Activated gamma-delta T cell treated with Interleukin-2 at 50 U/mL for 16 hours (primary cell): ENCODE measurements around the gene BICRAL.
"Not testable (repeated sequence)": the region's sequence is repeated elsewhere in the genome, so short reads cannot be mapped to it uniquely, and the experiment has no call there.

Experiments
- DNase-seq: peaks from one replicate; pipeline ENCODE4 v3.0.0-alpha.2; 2020

BICRAL gene

DNA sequence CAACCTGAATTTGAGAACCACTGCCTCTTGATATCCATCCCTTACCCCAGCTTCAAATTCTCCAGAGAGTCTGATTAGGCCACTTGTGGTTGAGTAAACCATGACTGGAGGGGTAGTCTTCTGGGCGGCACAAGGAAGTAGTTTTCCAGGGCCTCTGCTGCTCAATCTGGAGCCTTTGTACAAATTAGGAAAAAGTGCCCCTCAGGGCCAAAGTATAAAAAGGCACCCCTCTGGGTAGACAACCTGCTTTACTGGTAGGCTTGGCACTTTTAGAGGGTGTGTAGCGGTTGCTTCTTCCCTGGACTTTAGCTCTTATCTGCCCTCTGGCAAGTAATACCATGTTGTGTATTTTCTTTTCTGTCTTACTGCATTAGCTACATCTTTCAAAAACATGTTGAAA, 64.7 kb downstream of the BICRAL start:
- DNase-seq = no peak

GRCh38 chr6:42848700-42849099, 66.8 kb downstream of the BICRAL start:
- no peak for DNase-seq

DNA sequence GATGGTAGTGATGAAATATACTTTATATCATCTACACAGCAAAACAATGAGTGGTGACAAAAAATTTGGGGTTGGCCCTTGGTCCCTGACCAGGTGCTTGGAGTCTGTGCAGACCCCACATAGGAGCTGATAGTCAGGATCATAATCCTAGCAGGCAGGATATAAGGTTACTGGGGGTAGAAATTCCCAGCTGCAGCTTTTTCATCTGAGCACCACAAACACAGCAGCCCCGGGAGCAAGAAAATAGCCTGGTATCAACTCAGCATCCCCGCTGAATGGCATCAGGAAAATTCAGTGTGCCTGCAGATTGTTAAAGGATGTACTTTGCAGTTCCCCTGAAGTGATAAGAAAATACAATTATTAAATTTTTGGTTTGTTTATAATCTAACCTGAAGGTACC, 69.7 kb downstream of the BICRAL start:
- DNase-seq = no peak

GRCh38 chr6:42860036-42860435, 78.2 kb downstream of the BICRAL start:
- no peak for DNase-seq

DNA sequence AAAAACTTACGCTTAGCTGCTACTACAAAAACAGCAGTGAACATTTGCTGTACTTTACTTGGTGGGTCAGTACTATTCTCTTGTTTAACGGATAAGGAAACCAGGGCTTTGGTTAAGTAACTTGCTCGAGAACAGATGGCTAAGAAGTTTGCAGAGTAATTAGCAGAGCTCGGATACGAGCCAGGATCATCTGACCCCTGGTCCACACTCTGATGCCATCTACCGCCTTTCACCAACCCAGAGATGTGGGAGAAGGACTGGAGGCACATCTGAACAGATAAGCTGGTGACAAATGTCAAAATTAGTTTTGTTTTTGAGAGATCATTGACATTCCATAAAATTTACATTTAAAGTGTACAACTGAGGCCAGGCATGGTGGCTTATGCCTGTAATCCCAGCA, 78.6 kb downstream of the BICRAL start:
- DNase-seq = no peak

DNA sequence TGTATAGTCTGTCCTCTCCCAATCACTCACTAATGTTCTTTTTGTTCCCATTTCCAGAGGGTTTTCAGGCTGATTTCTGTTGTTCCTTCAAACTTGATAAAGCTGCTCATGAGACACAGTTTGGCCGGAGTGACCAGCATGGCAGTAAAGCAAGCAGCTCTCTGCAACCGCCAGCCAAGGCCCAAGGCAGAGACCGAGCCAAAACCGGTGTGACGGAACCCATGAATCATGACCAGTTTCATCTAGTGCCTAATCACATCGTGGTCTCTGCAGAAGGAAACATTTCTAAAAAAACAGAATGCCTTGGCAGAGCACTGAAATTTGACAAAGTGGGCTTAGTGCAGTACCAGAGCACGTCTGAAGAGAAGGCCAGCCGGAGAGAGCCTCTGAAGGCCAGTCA, 82.8 kb downstream of the BICRAL start:
- no peak for DNase-seq

DNA sequence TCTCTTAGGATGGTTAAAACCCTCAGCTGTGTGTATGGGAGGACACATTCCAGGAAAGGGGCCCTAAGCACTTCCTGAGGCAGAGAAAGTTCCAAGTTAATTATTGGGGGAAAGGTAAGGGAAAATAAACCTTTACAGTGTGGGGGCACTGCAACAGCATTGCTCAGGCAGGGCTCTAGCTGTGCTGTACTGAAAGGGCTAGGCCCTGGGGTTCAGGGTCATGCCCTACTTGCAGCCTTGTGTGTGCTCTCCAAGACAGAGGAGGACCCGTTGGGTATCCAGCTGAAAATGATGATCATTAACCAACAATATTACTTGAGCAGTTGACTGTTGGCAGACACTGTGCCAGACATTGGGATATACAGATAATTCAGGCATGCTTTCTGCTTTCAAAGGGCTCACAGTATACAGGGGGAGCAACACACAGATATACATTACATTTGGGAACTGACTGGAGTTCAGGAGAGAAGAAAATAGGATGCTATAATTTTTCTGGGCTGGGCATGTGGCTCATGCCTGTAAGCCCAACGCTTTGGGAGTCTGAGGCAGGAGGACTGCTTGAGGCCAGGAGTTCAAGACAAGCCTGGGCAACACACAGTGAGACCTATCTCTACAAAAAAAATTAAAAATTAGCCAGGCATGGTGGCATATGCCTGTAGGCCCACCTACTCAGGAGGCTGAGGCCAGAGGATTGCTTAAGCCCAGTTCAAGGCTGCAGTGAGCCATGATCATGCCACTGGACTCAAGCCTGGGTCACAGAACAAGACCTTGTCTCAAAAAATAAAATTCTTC, 88.5 kb downstream of the BICRAL start:
- DNase-seq = no peak

DNA sequence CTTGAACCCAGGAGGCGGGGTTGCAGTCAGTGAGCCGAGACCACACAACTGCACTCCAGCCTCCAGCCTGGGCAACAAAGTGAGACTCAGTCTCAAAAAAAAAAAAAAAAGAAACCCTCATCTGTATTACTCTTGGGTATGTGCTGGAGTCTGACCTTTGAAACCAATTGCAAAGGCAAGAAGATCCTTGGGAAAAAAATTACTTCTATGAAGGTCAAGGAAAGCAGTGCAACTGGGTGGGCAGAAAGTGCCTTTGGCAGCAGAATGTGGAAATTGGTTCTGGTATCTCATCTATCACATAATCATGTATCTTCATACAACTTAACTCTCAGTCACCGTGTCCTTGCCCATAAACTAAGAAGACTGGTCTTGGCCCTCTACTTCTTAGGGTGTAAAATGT, 89.9 kb downstream of the BICRAL start:
- DNase-seq = no peak

- DNase-seq = no peak
These were observed 91.5 kb downstream of the BICRAL start for GRCh38 chr6:42873313-42873712.

GRCh38 chr6:42877695-42878094, 95.8 kb downstream of the BICRAL start:
- no peak for DNase-seq

- DNase-seq = peak; percentile 79
These were observed 97.8 kb downstream of the BICRAL start, which contains the start of gene RPL7L1 for GRCh38 chr6:42879372-42880239. TSS of gene RPL7L1 (plus strand) at chr6:42879616. CDS start at chr6:42879911, 295 bp downstream.

- DNase-seq = not testable (repeated sequence)
These were observed 98.5 kb downstream of the BICRAL start for GRCh38 chr6:42880240-42880817.

- not testable (repeated sequence) for DNase-seq
These were observed 99.0 kb downstream of the BICRAL start for GRCh38 chr6:42880871-42881270.

GRCh38 chr6:42885702-42886101, 103.8 kb downstream of the BICRAL start:
- no peak for DNase-seq

GRCh38 chr6:42888201-42888600, 106.3 kb downstream of the BICRAL start:
- DNase-seq = not testable (repeated sequence)

- DNase-seq = no peak
These were observed 108.0 kb downstream of the BICRAL start for GRCh38 chr6:42889815-42890214.

DNA sequence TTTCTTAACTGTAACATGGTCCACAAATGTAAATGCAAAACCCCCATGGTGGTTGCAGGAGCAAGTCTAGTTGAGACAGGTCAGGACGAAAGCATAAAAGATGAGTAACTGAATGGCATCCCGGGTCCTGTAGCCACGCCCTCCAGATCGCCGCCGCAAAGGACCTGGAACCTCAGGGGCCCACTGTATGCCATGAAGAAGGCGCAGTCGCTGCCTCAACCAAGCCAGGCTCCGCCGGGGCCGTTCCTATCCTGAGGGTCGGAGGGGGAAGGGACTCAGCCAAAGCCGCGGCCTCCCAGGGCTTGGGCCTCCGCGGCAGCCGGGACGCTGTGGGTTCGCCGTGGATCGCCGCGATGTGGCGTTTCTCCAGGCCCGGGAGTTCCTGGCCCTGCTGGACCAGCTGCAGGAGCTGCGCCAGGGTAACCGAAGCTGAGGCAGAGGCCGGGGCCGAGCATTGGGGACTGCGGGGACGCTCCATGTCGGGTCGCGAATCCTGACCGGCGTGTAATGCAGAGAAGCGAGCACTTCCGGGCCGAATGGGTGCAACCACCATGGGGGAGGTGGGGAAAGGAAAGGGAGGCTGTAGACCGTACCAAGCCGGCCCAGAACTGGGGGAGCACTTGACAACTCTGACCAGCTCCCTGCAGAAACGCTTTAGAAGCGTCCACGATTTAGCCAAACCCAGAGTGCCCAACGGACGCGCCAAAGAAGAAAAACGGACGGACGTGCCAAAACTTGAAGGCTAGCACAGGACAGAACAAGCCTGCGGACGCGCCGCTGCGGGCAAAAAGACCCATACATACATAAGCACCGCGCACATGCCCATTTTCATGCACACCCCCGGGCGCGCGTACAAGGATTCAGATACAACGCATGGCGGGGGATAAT, 108.7 kb downstream of the BICRAL start:
- DNase-seq = peak; percentile 90

GRCh38 chr6:42891199-42891722, 109.4 kb downstream of the BICRAL start:
- no peak for DNase-seq

- DNase-seq = not testable (repeated sequence)
These were observed 112.4 kb downstream of the BICRAL start for GRCh38 chr6:42894041-42894828.

DNA sequence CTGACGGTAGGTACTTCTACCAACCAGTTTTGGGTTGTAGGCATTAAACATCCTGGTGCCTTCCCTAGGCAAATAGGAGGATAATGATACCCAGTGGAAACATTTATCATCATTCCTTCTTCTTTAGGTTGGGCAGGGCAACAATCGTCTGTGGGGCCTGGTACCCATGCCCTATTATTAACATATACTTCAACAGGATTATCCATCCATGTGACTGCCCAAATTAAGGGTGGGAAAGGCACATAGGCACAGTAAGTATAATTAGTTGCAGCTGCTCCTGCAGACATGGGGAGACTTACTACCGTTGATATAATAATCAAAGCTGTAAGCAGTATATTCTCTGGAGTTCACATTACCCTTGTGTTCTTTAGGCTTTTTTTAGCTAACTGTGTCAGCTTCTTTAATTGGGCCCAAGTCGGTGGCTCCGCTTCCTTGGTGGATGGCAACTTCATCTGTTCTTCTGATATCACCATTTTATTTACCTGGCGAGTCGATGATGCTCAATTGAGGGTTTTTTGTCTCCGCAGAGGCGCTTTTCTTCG, 114.4 kb downstream of the BICRAL start:
- DNase-seq = no peak

DNA sequence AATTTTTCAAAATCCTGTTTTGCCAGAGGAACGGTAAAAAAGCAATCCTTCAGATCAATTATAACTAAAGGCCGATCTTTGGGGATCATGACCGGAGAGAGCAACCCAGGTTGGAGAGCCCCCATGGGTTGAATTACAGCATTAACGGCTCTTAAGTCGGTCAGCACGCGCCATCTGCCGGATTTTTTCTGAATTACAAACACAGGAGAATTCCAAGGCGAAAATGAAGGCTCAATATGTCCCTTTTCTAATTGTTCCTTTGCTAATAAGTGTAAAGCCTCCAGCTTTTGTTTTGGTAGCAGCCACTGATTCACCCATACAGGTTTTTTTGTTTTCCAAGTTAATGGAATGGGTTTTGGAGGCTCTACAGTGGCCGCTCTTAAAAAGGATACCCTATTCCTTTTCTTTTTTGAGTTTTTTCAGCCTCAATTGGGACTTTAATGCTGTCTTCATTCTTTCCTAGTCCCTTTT, 117.1 kb downstream of the BICRAL start:
- DNase-seq = peak; percentile 76
